GM18867 (cell line): ENCODE data around the gene PPP1CB.
"Not testable (repeated sequence)": the region's sequence is repeated elsewhere in the genome, so short reads cannot be mapped to it uniquely, and the experiment has no call there.

Source experiments
- ATAC-seq: cut with Tn5 transposase; IDR thresholded peaks from one replicate; pipeline ENCODE4 v1.9.1; 2021; ENCODE audit warnings: mild to moderate bottlenecking, moderate library complexity; ENCODE audit not compliant: unreplicated experiment

PPP1CB gene

DNA sequence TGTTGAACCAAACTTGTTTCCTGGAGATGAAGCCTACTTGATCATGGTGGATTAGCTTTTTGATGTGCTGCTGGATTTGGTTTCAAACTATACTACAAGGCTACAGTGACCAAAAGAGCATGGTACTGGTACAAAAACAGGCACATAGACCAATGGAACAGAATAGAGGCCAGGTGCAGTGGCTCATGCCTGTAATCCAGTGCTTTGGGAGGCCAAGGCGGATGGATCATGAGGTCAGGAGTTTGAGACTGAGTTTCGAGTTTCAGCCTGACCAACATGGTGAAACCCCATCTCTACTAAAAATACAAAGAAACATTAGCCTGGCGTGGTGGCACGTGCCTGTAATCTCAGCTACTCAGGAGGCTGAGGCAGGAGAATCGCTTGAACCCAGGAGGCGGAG is 9.0 kb upstream of the PPP1CB start:
- not testable (repeated sequence) for ATAC-seq

DNA sequence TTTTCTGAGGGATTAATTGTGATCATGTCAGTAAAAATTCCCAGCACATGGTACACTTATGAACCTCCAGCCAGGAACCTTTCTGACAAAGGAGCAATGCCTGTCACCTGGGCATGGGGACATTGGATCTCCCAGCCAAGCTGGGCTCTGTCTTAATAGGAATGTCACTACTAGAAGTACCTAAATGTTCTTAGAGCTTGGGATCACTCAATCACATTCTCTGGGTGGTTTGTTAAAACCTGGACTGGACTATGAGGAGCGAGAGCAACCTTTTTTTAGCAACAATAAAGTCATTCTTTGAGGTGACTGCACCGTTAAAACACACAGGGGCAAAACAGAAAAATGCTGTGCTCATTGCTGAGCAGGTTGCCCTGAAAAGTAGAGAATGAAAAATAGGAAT is 6.4 kb upstream of the PPP1CB start:
- ATAC-seq: no peak

DNA sequence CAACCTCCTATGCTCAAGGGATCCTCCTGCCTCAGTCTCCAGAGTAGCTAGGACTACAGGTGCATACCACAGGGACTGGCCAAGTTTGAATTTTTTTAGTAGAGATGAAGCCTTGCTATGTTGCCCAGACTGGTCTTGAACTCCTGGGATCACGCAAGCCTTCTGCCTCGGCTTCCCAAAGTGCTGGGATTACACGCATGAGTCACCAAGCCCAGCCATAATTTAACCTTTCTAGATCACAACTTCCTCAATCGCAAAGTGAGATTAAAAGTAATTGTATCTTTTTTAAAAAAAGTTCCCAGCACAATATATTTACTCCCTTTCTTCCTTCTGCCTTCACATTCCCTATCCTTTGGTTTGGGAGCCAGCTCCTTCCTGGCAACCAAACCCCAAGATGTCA is 5.8 kb upstream of the PPP1CB start:
- no peak for ATAC-seq

DNA sequence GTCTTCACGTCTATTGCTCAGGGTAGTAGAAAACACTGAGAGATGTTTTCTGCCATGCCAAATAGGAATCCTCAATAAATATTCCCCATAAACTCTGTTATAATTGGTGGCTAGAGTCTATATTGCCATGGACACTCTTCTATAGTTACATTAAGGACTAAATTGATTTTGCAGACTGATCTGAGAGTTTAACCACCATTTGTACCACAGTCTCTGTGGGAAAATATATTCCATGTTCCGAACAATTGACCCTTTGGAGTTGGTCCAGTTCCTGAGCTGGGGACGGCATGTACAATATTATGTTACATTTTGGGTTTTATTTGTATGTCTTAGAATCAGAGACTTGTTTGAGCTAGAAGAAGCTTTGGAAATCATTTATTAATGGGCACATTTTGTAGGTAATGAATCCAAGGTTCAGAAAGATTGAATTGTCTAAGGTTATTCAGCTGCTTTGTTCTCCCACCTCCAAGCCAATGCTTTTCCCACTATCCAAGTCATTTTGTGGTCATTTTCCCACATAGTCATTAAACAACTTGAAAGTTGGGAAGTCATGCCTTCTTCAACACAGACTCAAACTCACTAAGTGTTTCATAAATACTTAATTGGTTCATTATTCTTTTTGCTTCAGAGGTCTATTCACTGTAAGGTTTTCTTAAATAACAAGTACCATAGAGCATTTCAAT is 5.1 kb upstream of the PPP1CB start:
- no peak for ATAC-seq

DNA sequence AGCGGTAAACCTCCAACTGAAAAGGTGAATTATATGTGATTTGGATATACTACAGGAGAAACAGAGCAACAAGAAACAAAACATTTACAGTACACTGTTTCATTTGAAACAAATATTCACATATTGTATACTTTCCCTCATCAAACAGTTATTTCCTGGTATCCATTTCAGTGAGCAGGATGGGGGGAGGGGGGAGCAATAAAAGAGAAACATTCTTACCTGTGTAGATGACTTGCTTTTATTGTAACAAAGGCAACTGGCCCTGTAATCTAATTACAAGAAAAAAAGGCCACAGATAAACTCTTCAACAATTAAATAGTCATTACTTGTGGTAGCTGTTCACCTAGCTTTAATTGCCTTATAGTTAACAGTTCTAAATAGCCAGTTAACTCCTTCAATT is 3.9 kb upstream of the PPP1CB start:
- ATAC-seq: no peak

DNA sequence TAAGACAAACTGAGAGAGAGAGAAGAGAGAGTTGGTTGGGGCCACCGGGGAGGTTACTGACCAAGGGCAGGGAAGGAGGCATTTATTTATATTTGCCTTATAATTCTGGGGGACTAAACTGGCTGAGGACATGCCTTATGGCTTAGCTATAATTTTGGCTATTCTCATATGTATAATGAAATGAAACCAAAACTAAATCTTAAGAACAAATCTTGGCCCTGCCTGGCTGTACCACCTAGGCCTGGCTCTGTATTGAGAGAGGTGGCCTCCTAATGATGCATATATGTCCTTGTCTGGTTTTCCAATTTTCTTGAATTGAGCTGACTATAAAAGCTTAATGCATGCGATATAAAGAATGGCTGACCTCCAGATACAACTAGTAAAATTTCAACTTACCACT is 3.5 kb upstream of the PPP1CB start:
- no peak for ATAC-seq

DNA sequence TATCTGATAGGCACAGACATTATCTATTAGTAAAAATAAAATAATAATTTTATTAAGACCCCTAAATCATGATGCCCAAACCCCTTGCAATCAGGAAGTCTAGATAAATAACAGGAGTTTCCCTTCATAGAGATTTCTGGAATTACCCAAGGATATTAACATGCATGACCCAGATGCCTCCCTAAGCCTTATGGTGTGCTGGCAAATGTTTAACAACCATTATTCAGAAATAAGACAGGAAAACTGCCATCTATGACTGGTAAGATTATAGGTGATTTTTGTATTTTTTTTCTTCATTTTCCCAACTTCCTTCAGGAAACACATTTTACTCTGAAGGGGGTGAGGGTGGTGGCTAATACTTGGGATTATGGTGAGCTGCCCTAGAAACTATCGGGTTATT is 2.7 kb upstream of the PPP1CB start:
- no peak for ATAC-seq

DNA sequence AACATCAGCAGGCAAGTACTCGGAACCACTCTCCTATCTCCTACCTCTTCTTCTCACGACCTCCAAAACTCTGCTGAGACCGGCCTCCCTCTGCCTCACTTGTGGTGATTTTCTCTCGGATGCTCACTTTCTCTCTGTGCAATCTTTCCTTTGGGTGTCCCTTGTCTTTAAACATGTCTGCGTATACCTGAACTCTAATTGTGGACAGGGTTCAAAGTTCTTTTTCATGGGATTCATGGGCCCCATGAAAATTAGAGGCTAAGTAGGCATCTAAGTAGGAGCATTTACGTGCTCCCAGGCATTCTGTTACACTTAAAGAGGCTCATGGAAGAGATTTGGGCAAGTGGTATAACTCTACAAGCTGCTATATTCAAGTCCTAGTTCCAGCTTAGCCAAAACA is 2.1 kb upstream of the PPP1CB start:
- no peak for ATAC-seq

DNA sequence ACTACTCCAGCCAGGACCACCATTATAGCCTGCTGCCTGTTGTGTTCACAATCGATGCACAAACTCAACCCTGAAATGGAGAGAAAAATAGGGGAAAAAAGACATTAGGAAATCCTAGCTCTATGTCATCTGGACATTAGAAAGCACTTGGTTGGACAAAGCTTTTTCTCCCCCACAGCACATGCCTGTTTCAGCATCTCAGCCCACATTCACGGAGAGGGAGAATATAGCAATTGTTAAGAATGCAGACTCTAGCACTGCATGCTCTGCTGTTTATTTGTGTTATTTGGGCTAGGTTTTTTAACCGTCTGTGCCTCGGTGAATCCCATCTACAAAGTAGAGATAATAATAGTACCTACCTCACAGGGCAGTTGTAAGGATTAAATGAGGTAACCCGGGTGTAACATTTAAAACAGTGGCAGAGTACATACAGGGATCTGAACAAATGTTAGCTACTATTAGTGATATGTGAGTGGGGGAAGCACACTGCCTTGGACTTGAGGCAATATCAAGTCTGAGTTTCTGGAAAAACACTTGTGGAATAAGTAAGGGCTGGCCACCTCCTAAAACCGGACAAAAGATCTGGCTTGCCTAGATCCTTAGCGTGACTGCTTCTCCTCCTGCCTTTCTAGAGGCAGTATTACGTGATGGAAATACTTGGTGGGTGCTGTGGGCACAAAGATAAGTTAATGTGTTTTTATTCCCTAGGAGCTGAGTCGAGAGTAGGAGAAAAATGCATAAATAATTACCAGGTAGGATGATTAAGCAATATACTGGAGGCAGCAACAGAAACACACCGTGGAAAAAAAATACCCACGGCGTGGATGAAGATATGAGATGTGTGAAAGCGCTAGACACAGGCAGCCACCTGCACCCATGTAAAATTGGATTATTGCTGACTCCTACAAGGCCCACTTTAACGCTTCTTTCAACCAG is 1.0 kb upstream of the PPP1CB start:
- no peak for ATAC-seq

DNA sequence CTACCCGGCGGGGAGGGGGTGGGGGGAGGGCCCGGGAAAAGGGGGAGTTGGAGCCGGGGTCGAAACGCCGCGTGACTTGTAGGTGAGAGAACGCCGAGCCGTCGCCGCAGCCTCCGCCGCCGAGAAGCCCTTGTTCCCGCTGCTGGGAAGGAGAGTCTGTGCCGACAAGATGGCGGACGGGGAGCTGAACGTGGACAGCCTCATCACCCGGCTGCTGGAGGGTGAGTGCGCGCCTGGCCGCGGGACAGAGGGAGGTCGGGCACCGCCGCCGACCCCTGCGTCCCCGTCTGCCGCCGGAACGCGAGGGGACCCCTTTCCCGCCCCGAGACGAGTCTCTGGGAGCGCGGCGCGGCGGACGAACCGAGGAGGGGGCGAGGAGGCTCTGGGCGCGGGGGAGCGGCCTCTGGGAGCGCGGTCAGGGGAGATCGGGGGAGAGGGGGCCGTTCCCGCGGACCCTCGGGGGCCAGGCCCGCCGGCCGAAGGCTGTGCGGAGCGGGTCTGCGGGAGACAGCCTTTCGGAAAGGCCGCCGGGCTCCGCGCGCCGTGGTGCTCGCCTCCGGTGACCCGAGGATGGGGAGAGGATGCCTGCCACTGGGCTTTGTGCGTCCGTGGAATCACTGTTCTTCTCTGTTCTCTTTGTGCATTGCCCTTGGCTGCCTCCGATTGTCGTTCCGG is 463 bp downstream of the PPP1CB start:
- peak; percentile 24 for ATAC-seq

DNA sequence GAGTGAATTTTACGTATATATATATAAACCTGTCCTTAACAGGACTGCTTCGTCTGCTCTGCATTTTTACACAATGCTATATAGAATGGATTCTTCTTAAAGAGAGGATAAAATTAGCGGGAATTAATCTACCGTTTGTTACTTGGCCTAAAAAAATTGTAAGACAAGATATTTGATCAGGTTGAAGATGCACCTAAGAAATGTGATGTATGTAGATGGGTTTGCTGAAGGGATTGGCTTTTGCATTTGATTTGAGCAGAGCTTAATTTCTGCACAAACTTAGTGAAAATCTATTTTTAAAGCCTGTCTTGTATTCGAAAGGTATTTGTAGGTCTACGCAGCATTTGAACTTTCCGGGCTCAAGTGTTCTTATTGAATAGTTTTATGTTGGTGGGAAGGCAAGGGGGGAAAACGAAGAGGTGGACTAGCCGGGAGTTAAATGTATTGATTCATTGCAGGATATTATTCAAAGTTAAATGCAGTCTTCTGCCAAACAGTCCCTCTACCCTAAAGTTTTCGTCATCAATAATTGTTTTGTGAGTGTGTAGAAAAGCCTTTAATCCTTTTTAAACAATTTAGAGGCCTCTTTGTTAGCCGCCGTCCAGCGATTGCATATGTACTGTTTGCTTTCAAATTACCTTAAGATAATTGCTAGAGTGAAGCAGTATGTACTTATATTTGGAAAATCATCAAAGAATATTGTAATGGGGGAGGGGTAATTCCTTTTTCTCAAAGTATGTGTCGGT is 1.2 kb downstream of the PPP1CB start:
- no peak for ATAC-seq

DNA sequence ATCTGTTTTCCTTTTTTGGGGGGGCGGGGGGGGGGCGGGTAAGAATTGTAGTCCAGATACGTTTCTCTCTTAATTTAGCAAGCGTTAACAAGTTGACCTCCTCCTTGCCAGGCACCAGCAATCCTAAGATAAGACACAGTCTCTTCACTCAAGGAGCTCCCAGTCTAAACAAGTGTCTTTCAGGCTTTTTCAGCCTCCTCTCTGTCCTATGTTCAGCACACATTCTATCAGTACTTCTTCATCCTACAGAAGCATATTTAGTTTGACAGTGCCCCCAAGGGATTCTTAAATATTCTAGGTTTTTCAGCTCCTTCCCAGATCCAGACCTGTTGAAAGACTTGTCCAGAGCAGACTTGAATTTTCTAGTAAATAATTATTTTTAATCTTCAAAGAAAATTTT is 2.7 kb downstream of the PPP1CB start:
- no peak for ATAC-seq

DNA sequence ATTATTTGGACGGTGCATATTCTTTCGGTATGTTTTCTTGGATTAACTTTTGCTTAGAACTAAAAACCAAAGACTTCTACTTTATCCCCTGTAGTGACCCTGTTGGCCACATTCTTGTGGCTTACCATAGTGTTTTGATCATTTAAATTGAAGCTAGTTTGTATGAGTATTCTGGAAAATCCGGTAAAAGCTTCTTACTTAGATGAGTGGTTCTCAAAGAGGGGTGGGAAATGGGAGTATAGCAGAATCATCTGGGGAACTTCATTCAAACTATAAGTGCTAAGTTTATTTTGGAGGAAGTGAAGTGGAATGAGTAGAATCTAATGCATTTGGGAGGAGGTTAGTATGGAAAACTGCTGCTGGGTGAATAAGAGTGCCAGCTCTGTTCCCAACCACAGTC is 3.8 kb downstream of the PPP1CB start:
- no peak for ATAC-seq

DNA sequence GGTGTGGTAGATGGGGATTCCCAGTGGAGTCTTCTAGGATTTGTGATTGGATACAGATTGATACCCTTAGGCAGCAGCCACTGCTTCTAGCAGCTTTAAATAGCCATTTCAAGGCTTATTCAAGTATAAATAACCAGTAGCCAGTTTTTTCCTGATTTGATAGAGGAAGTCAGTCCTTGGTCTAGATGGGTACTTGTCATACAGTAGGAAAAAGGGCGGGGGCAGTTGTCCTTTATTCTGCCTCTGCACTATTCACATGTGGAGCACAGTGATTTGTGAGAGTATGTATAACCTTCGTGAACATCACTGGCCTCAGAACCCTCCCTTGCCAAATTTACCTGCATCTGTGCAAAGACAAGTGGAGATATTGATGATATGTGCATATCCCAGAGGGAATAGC is 6.8 kb downstream of the PPP1CB start:
- no peak for ATAC-seq

DNA sequence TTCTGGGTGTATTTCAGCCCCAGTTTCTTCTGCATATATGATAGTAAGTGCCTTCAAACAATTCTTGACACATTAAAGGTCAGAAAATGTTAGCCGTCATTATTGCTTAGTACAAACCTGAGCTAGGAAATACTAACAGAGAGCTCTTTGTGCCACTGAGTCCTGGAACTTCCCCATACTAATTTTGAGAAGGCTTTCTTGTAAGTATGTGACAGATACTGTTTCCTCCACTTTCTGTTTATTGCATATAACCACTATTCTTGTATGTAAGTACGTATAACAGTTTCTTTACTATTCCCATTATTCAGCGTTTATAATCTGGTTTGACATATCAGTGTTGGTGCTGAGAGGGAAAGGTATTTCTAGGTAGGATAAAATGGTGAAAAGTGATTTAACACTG is 9.8 kb downstream of the PPP1CB start:
- ATAC-seq: no peak

DNA sequence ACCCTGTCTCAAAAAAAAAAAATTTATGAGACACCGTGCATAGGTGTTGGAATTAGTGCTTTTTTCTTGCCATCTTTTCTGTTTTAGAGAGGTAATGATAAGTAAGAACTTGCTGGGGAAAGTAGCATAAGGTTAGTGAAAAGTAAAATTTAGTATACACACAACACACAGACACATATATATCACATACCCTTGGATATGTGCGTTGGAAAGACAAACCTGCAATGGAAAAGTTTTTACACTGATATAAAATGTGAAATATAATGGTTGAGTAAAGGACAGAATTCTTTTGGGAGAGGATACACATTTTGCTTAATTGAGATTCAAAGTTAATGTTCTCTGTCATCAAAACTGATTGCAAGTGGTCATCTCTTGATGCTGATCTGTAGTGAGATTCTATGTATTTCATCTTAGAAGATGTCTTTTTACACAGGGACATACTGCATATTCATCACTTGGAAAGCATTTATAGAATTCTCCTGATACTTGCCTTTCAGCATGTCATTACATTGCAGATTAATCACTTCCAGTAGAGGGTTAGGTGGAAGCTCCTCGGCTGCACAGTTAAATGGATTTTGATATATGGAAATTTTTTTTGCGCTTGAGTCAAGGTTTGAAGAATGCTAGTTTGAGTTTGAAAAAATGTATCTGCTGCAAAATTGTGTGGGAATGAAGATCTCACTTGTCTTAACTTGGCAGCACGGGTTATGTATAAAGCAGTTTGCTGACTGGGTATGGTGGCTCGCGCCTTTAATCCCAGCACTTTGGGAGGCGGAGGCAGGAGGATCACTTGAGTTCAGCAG is 13.5 kb downstream of the PPP1CB start:
- ATAC-seq: no peak

DNA sequence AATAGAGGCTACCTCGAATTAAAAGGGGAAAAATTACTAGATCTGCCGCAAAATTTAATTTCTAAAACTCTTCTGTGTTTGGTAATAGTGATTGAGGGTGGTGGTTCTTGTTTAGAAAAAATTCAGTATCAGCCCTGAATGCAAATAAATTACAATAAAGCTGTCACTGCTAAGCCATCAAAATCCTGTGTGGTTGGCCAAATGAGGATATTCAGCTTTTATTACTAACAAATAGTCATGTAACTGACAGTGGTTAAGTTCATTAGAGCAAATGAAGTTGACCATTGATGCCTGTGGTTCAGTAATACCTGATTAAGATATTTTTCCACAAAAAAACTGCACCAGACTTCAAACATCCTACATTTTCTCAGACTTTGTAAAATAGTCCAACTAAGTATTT is 14.4 kb downstream of the PPP1CB start:
- no peak for ATAC-seq

DNA sequence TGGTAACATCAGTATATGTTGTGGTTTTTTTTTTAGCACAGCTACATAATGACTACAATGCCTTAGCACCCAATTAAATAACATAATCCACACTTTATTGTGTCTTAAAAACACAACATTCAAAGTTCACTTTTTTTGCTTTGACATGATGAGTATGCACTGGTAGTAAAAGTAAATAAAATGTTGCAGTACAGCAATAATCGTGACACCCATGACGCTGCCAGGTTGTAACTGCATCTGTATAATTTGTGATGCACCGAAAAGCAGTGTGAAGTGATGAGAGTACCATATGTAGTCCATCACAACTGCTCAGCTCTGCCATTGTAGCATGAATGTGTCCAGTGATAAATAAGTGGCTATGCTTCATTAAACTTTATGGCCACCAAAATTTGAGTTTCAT is 15.7 kb downstream of the PPP1CB start:
- ATAC-seq: no peak

DNA sequence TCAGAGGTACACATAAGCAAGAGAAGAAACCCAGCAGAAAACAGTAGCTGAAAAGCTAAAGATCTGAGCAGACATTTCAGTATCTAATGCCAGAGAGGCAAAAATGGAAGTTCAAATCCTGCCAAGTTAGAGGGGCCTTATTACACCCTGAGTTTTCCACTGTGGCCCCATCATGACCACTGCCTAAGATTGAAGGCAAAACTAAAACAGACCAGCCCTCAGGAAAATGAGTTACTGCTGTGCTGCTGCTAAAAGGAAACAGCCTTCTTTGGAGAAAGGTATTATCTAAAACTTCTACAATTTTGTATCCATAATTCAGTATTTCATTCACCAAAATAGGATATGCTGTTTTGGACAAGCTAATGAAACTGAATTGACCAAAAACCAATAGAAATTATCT is 16.8 kb downstream of the PPP1CB start:
- no peak for ATAC-seq

DNA sequence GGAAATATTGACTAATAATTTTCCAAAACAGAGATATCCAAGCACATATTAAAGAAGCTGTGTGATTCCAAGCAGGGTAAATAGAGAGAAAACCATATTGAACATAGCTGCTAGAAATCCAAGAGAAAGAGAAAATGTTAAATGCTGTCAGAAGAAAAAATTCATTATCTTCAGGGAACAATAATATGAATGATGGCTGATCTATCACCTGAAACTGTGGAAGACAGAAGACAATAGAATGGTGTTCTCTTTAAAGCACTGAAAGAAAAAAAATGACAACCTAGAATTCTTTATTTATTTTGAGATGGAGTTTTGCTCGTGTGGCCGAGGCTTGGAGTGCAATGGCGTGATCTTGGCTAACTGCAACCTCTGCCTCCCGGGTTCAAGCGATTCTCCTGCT is 17.3 kb downstream of the PPP1CB start:
- no peak for ATAC-seq
